Stomach (tissue), 4 donors: ENCODE data around the gene DLGAP5.

Source experiments
- CTCF ChIP-seq, 7 experiments: fragments of 450-650 bp in 4 of 7; fragments of 200-600 bp in 3 of 7; sonication (generic) in 3 of 7; IDR thresholded peaks; one replicate each; pipeline ENCODE4 v1.5.1; 2016 to 2019; ENCODE audit warnings: antibody characterized with exemption in 7 of 7, control low read depth in 2 of 7, mild to moderate bottlenecking in 1 of 7
- EP300 ChIP-seq: sonication (generic); formaldehyde crosslinking; IDR thresholded peaks from one replicate; pipeline ENCODE4 v1.6.1; 2017; ENCODE audit warnings: antibody characterized with exemption
- POLR2A ChIP-seq, 4 donors: fragments of 450-650 bp; IDR thresholded peaks; one replicate each; pipeline ENCODE4 v1.6.1; 2016; ENCODE audit warnings: antibody characterized with exemption in 4 of 4, control low read depth in 2 of 4, mild to moderate bottlenecking in 1 of 4, moderate library complexity in 1 of 4

DNA sequence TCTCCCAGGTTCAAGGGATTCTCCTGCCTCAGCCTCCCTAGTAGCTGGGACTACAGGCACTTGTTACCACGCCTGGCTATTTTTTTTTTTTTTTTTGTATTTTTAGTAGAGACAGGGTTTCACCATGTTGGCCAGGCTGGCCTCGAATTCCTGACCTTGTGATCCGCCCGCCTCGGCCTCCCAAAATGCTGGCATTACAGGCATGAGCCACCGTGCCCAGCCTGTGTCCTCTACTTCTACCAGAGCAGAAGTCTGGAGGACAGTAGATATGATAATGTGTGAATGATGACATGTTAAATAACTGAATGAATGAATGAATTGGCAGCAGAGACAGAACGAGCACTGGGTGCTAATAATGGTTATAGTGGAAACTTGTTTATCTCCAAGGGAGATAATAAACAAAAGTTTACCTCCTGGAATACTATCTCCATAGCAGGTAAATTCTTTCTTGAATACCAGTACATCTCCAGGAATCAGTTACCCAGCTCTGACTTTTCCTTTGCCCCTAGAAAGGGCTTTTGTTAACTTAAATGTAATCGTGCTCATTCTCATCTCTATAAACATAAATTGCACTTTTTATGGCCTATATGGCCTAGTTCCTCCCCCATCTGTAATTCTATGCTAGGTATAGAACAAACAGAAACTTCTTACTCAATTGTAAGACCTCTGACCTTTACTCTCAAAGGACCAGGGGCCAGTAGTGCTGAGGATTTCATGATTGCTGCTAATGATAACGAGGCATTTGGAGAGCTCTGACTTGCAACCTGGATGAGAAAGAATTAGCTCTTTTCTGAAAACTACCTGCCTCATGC lies 69.6 kb downstream of the DLGAP5 start:
- TF ChIP-seq CTCF (IDR thresholded peaks at IDR 0.05) (no peak), POLR2A (IDR thresholded peaks at IDR 0.05) (no peak), EP300 (no peak)
